GM21825 (cell line): Measurements from ENCODE around the gene ZNF565.
"Not testable (repeated sequence)": the region's sequence is repeated elsewhere in the genome, so short reads cannot be mapped to it uniquely, and the experiment has no call there.

Experiments
- ATAC-seq: cut with Tn5 transposase; IDR thresholded peaks from one replicate; pipeline ENCODE4 v1.9.1; 2021; ENCODE audit warnings: mild to moderate bottlenecking, moderate library complexity; ENCODE audit not compliant: unreplicated experiment

Gene ZNF565

DNA sequence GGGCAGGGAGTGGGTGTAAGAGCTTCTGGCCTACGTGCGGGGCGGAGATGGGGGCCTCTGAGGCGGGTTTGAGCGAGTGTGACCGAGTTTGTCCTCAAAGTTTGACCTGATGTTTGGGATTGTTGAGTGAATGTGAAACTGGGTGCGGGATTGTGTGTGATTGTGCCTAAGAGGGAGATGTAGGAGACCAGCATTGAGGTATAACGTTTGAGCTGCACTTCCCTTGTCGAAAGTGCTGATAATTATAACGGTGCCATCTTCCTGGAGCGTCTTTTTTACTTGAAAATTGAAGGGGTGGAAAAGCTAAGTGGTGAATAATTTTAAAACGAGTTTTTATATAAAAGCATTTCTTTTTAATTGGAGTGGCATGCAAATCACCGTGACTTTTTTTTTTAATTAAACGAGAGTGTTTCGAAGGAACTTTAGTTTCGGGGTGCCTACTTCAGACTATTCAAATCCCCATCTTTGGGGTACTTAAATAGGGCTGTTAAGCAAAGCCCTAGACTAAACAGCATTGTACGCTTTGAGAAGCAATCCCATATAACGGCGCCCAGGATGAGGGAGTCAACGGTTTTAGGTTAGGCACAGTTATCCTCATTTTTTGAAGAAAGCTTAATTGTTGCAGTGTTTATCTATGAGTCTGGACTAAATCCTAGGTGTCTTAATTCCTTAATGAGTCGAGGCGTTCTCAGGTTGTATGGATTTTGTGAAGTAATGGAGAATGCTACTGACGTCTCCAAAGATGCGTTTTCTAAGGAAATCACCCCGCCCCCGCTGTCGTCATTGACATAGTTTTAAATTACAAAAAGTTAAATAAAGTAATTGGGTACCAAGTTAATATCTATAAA lies 1.0 kb upstream of the ZNF565 start:
- peak; percentile 4 for ATAC-seq

DNA sequence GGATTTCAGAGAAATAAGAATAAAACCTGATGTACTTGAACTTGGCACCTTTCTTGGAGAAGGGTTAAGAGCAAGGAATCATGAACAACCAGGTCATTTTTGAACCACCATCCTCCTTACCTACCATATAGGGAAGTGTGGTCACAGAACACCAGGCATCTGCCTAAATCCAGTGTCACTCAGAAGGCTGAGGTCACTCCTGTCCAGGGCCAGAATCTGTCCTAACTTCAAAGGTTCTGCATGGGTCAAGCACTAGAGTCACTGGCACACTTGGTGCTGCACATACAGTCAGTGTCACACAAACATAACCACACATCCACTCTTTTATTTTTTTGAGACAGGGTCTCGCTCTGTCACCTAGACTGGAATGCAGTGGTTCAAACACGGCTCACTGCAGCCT lies 1.6 kb downstream of the ZNF565 start:
- ATAC-seq = no peak

DNA sequence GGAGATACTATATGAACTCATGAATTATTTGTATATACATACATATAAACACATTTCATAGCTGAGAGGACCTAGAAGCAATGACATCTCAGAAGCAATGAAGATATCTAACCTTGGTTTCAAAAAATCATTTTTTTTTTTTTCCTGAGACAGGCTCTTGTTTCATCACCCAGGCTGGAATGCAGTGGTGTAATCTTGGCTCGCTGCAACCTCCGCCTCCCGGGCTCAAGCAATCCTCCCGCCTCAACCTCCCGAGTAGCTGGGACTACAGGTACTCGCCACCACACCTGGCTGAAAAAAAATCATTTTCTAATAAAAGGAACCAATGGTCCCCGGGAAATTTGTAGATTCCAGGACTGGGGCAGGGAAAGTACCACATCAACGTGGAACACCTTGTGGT lies 4.0 kb downstream of the ZNF565 start:
- ATAC-seq = no peak

DNA sequence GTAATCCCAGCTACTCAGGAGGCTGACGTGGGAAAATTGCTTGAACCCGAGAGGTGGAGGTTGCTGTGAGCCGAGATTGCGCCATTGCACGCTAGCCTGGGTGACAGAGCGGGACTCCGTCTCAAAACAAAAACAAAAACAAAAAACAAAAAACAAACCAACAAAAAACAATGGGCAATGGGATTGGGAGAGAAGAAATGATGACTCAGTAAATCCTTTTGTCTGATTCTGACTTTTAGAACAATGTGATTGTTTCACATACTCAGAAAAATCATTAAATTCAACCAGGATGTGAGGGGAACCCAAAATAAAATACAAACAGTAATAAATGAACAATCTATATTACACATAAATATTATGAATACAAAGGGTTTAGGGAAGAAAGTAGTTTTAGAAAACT lies 5.1 kb downstream of the ZNF565 start:
- ATAC-seq = no peak

DNA sequence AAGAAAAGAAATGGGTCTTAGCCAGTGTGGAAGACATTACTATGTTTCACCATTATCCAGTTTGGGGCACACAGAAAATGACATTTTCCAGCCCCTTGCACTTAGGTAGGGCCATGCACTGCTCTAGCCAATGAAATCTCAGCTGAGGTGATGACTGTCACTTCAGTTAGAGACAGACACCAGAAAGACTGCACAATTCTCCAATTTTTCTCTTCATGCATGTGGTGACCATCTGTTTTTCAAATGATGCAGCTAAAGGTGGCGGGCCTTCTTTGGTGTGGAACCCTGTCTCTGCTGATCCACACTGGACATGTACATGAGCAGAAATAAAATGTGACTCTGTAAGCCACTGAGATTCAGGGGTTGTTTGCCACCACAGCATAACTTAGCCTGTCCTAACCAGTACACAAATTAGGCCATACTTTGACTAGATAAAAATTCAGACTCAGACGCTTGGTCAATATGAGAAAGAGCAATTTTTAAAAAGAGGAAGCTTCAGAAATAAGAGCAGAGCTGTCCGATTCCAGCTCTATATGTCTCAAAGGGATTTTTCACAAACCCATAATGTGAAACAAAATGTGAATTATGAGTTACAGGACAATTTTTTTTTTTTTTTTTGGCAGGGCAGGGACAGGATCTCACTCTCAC lies 6.7 kb downstream of the ZNF565 start:
- peak; percentile 52 for ATAC-seq

DNA sequence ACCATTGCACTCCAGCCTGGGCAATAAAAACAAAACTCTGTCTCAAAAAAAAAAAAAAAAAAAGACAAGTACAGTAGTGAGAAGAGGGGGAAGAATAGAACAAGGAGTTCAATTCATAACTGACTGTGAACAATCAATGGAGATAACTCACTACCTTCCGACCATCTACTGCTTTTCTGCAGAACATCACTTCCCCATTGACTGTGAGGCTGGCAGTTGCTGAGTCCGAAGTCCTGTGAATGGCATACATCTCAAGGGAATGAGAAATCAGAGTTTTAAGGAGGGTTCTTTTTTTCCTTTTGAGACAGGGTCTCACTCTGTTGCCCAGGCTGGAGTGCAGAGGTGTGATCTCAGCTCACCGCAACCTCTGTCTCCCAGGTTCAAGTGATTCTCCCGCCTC lies 11.2 kb downstream of the ZNF565 start:
- ATAC-seq = no peak

DNA sequence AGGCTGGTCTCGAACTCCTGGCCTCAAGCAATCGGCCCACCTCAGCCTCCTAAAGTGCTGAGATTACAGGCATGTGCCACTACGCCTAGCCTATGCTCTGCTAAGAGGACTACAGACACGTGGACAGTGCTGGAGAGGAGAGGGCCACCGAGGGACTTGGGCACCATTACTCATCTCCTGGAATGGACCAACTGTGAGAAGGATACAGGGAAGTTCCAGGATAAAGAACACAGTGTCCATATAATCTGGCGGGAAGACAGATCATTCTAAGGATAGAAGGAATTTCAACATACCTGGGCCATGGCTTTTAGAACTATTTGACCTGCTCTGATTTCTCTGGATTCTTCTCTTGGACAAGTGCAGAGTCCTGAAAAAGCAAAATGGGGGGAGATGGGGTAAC lies 12.8 kb downstream of the ZNF565 start:
- ATAC-seq = no peak

DNA sequence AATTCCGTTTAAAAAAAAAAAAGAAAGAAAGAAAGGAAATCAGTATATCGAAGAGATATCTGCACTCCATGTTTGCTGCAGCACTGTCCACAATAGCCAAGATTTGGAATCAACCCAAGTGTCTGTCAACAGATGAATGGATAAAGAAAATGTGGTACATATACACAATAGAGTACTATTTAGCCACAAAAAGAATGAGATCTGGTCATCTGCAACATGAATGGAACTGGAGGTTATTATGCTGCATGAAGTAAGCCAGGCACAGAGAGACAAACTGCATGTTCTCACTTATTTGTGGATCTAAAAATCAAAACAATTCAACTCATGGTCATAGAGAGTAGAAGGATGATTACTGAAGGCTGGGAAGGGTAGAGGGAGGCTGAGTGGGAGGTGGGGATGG lies 16.3 kb downstream of the ZNF565 start:
- no peak for ATAC-seq

DNA sequence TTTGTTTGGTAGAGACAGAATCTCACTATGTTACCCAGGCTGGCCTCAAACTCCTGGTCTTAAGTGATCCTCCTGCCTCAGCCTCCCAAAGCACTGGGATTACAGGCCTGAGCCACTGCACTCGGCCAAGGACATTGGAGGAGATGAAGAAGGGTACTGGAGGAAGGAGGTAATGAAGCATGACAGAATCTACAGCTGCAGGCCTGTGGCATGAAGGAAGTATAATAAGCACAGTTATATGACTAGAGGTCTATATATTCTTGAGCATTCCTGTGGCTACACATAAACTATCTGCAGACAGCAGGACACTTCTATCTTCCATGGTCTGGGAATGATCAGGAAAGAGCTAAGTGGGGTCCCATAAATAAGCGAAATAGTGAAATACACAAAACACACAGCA lies 18.2 kb downstream of the ZNF565 start:
- ATAC-seq = no peak

DNA sequence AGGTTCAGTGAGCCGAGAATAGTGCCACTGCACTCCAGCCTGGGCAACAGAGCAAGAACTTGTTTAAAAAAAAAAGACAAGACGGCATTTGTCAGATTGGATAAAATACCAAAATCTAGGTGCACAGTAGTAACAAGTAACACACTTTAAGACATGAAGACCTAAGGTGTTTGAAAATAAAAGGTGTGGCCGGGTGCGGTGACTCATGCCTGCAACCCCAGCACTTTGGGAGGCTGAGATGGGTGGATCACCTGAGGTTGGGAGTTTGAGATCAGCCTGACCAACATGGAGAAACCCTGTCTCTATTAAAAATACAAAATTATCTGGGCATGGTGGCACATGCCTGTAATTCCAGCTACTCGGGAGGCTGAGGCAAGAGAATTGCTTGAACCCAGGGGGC lies 27.7 kb downstream of the ZNF565 start:
- ATAC-seq = not testable (repeated sequence)

DNA sequence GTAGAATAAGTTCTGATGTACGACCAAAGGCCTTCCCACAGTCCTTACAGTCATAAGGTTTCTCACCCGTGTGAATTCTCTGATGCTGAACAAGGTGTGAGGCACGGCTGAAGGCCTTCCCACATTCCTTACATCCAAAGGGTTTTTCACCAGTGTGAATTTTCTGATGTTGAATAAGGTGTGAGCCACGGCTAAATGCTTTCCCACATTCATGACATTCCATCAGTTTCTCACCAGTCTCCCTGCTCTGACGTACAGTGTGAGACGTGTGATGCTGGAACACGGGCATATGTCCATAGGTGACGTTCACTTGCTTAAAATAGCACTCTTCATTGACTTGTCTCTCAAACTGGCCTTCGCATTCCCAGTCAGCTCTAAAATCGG lies 31.2 kb downstream of the ZNF565 start:
- no peak for ATAC-seq

DNA sequence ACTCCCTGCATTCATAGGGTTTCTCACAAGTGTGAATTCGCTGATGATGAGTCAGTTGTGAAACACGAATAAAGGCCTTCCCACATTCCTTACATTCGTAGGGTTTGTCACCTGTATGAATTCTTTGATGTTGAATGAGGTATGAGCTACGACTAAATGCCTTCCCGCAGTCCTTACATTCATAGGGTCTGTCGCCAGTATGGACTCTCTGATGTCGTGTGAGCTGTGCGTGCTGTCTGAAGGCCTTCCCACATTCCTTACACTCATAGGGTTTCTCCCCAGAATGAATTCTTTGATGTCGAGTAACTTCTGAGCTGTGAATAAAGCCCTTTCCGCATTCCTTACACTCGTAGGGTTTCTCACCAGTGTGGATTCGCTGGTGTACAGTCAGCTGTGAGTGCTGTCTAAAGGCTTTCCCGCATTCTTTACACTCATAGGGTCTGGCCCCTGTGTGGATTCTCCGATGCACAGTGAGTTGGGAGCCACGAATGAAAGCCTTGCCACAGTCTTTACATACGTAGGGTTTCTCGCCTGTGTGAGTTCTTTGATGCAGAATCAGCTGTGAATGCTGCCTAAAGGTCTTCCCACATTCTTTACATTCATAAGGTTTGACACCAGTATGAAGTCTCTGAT lies 31.7 kb downstream of the ZNF565 start:
- no peak for ATAC-seq

DNA sequence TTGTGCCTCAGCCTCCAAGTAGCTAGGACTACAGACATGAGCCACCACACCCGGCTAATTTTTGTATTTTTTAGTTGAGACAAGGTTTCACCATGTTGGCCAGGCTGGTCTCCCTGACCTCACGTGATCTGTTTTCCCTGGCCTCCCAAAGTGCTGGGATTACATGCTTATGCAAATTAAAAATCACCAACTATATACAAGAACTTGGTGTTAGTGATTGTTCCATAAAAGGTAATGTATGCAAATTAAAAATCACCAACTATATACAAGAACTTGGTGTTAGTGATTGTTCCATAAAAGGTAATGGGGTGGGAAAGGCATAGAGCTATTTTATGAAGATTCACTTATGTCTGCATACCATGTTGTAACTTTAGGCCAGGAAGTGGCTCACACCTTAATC lies 35.4 kb downstream of the ZNF565 start:
- ATAC-seq = not testable (repeated sequence)

DNA sequence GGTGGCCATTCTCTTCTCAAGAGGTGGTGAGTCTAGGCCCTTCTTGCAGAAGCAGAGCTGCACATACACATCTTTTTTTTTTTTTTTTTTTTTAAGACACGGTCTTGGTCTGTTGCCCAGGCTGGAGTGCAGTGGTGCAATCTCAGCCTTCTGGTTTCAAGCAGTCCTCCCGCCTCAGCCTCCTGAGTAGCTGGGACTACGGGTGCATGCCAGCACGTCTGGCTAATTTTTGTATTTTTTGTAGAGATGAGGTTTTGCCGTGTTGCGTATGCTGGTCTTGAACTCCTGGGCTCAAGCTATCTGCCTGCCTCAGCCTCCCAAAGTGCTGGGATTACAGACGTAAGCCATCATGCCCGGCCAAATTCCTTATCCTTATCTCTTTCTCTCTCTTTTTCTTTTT lies 40.6 kb downstream of the ZNF565 start:
- not testable (repeated sequence) for ATAC-seq

DNA sequence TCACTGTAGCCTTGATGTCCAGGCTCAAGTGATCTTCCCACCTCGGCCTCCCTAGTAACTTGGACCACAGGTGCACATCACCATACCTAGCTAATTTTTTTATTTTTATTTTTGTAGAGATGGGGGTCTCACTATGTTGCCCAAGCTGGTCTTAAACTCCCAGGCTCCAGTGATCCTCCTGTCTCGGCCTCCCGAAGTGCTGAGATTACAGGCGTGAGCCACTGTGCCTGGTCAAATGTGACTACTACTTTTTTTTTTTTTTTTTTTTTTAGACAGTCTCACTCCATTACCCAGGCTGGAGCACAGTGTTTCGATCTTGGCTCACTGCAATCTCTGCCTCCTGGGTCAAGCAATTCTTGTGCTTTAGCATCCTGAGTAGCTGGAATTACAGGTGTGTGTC lies 41.6 kb downstream of the ZNF565 start:
- ATAC-seq = no peak

DNA sequence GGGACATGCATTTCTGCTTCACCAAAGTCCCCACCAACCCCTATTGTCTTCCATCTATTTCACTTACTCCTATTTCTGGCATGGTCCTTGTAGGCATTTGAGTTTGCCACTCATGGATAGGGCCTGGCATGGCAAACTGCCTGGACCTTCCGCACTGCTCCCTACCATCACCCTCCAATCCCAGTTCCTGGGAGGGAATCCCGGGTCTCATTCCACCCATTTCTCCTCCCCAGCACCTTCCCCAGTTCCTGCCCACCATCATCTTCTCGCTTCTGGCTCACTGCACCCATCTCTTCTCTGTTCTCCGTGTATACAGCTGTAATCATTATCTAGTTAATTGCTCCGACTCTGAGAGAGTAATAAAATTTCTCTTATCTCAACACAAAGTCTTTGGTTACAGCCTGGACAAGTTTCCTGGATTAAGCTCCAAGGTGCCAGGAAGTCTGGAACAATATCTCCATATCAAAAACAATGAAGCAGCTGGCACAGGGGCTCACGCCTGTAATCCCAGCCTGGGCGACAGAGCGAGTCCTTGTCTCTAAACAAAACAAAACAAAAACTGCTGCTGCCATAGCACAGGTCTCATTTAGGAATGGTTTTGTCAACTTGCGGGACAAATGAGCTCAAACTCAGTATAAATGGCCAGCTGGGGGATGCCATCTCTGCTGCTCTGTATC lies 45.2 kb downstream of the ZNF565 start:
- ATAC-seq = no peak

DNA sequence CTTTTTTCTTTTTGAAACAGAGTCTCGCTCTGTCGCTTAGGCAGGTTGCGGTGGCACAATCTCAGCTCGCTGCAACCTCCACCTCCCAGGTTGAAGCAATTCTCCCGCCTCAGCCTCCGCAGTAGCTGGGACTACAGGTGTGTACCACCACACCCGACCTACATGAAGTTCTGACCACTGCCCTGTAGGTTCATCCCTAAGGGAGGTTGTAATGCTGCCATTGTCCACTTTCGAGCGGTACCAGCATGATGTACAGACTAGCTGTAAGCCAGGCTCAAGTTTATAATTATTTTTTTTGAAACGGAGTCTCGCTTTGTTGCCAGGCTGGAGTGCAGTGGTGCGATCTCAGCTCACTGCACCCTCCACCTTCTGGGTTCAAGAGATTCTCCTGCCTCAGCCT lies 50.7 kb downstream of the ZNF565 start:
- ATAC-seq = no peak

DNA sequence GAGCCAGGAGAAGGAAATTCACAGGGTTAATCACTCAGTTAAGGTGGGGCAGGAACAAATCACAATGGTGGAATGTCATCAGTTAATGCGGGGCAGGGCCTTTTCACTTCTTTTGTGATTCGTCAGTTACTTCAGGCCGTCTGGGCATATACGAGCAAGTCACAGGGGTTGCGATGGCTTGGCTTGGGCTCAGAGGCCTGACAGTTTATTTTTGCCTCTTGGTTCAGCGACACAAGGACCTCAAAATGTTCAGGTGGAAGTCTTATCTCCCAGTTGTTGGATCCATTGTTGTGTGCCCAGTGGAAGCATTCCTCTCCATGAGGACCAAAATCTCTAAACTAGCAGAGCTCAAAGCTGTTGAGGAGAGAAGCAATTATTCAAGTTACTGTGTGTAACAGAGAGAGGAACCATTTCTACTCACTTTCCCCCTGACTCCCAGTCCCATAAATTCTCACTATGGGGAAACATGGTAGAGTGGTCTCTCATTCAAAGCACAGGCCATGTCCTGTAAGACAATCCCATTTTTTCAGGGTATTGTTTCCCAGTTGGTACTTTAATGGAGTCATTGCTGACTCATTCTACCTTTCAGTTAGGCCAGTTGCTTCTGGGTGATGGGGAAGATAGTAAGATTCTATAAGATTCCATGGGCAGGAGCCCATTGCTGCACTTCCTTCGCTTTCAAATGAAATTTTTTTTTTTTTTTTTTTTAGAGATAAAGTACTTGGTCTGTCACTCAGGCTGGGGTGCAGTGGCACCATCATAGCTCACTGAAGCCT lies 53.5 kb downstream of the ZNF565 start:
- no peak for ATAC-seq

DNA sequence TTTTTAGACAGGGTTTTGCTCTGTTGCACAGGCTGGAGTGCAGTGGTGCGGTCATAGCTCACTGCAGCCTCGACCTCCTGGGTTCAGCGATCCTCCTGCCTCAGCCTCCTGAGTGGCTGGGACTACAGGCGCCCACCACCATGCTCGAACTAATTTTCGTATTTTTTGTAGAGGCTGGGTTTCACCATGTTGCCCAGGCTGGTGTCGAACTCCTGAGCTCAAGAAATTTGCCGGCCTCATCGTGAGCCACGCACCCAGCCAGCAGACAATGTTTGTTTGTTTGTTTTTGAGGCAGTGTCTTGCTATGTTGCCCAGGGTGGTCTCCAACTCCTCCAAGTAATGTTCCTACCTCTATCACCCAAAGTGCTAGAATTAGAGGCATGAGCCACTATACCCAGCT lies 61.3 kb downstream of the ZNF565 start:
- ATAC-seq = no peak

DNA sequence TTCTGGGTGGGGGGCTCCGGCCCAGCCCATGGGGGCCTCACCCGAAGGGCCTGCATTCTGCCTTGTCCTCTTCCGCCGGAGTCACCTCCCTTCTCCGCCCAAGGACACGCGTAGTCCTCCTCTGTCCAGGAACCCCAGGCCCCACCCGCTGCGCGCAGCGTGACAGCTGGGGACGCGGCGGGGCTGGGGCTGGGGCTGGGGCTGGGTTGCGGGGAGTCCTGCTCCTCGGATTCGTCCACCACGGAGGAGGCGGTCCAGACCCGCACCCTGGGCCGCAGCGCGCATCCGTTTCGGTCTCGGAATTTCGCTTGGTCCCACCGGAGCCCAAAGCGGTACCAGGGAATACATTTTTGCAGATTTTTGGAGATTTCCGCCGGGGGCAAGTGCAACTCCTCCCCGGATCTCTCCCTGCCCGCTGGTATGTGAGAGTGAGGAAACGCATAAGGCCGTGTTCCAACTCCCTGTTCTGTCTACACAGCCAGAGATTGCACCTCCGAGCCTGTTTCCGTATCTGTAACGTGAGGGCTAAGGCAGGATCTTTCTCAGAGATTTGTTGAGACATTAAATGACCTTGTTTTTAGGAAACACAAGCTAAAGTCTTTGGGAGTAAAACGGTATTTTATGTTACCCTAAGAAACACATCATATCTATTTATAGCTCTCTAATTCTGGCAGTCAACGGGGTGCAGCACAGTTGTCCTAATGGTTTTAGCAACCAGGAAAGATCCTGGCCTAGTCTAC lies 61.9 kb downstream of the ZNF565 start, which contains the start of gene COX7A1:
Gene COX7A1 (minus strand): TSS at position 96 of the 740 bp plus-strand sequence. CDS start 40 bp downstream, at position 56.
- ATAC-seq = no peak
